Liver (tissue), 9 donors: ENCODE results near the gene LRRC46. TPM values are rescaled to one million over a fixed set of nuclear protein-coding genes. Genes with fewer than 3 reads are reported as not detected.

Experiments used
- DNase-seq: peaks from one replicate; pipeline ENCODE4 v3.0.0-alpha.2; 2017; ENCODE audit warnings: low spot score
- H3K27ac ChIP-seq, 2 donors: one replicate each; pipeline ENCODE4 v1.7.0; 2013; ENCODE audit warnings: inconsistent platforms in 2 of 2, low read length in 2 of 2, control low read depth in 1 of 2, low read depth in 1 of 2, mild to moderate bottlenecking in 1 of 2
- H3K27me3 ChIP-seq, 4 donors: one replicate each; pipeline versions ENCODE4 v1.6.1 to v1.7.0; 2013; ENCODE audit warnings: low read length in 3 of 4, inconsistent platforms in 1 of 4, mild to moderate bottlenecking in 1 of 4, moderate library complexity in 1 of 4; ENCODE audit not compliant: control insufficient read depth in 4 of 4, insufficient read depth in 4 of 4
- H3K36me3 ChIP-seq, 4 donors: one replicate each; pipeline versions ENCODE4 v1.6.1 to v1.7.0; 2013; ENCODE audit warnings: low read length in 3 of 4, mild to moderate bottlenecking in 3 of 4, low read depth in 1 of 4, moderate library complexity in 1 of 4; ENCODE audit not compliant: control insufficient read depth in 4 of 4, insufficient read depth in 3 of 4
- H3K4me1 ChIP-seq, 4 donors: one replicate each; pipeline versions ENCODE4 v1.6.1 to v1.7.0; 2013; ENCODE audit warnings: low read length in 3 of 4, mild to moderate bottlenecking in 3 of 4, moderate library complexity in 1 of 4; ENCODE audit not compliant: control insufficient read depth in 4 of 4, insufficient read depth in 4 of 4
- H3K4me3 ChIP-seq, 3 donors: one replicate each; pipeline versions ENCODE4 v1.6.1 to v1.7.0; 2013; ENCODE audit warnings: low read length in 3 of 3, control low read depth in 1 of 3, low read depth in 1 of 3, mild to moderate bottlenecking in 1 of 3
- H3K9ac ChIP-seq, 2 donors: one replicate each; pipeline ENCODE4 v1.7.0; 2013; ENCODE audit warnings: low read length in 2 of 2, mild to moderate bottlenecking in 2 of 2, moderate library complexity in 2 of 2, control low read depth in 1 of 2, low read depth in 1 of 2
- H3K9me3 ChIP-seq, 4 donors: one replicate each; pipeline versions ENCODE4 v1.6.1 to v1.7.0; 2013; ENCODE audit warnings: low read length in 3 of 4; ENCODE audit not compliant: control insufficient read depth in 4 of 4
- EGR1 ChIP-seq, 2 donors: IDR thresholded peaks; 2 replicates each; pipeline ENCODE4 v1.6.1; 2016 to 2018; ENCODE audit warnings: antibody characterized with exemption in 2 of 2, low read depth in 2 of 2
- FOXA2 ChIP-seq: IDR thresholded peaks from 2 replicates; pipeline ENCODE4 v1.6.1; 2016; ENCODE audit warnings: antibody characterized with exemption
- GABPA ChIP-seq, 2 donors: IDR thresholded peaks in 1 of 2; conservative IDR thresholded peaks in 1 of 2; 2 replicates each; pipeline ENCODE4 v1.6.1; 2016; ENCODE audit warnings: antibody characterized with exemption in 2 of 2, mild to moderate bottlenecking in 1 of 2, moderate library complexity in 1 of 2
- HNF4A ChIP-seq, 2 donors: conservative IDR thresholded peaks; 2 replicates each; pipeline ENCODE4 v1.6.1; 2016; ENCODE audit warnings: antibody characterized with exemption in 2 of 2, mild to moderate bottlenecking in 2 of 2
- HNF4G ChIP-seq: IDR thresholded peaks from 2 replicates; pipeline ENCODE4 v1.6.1; 2016; ENCODE audit warnings: antibody characterized with exemption
- JUND ChIP-seq, 2 donors: IDR thresholded peaks; 2 replicates each; pipeline ENCODE4 v1.6.1; 2016; ENCODE audit warnings: antibody characterized with exemption in 2 of 2
- NR2F2 ChIP-seq: IDR thresholded peaks from 2 replicates; pipeline ENCODE4 v1.6.1; 2016; ENCODE audit warnings: antibody characterized with exemption
- RAD21 ChIP-seq, 2 donors: IDR thresholded peaks; 2 replicates each; pipeline ENCODE4 v1.6.1; 2016; ENCODE audit warnings: antibody characterized with exemption in 2 of 2, mild to moderate bottlenecking in 2 of 2
- RXRA ChIP-seq, 2 donors: IDR thresholded peaks; 2 replicates each; pipeline ENCODE4 v1.6.1; 2017 to 2018; ENCODE audit warnings: antibody characterized with exemption in 2 of 2, mild to moderate bottlenecking in 1 of 2
- SP1 ChIP-seq: IDR thresholded peaks from 2 replicates; pipeline ENCODE4 v1.6.1; 2018; ENCODE audit warnings: antibody characterized with exemption, mild to moderate bottlenecking
- TAF1 ChIP-seq: conservative IDR thresholded peaks from 2 replicates; pipeline ENCODE4 v1.6.1; 2016; ENCODE audit warnings: antibody characterized with exemption, mild to moderate bottlenecking
- YY1 ChIP-seq: IDR thresholded peaks from 2 replicates; pipeline ENCODE4 v1.6.1; 2016; ENCODE audit warnings: antibody characterized with exemption, mild to moderate bottlenecking
- WGBS: extraction: QIAGEN DNeasy Blood & Tissue Kit; methylation state at CpG from one replicate; pipeline ENCODE4 v1.1.7; 2013; 5-methylcytosine and 5-hydroxymethylcytosine counted together
- polyA plus RNA-seq, 2 donors: library from polyadenylated mRNA; stranded (reverse) in 1 of 2; unstranded in 1 of 2; fragments of 200-250 nt in 1 of 2; fragments of >200 nt in 1 of 2; fragmentation: Nextera tagmentation in 1 of 2; extraction: Ambion mirVana in 1 of 2; gene quantifications; one replicate each; pipeline versions ENCODE4 v1.2.1 to v1.2.3, GENCODE V29; 2013 to 2015
- total RNA-seq, 2 donors: library from RNA; depleted of rRNA; stranded (reverse); fragments of >200 nt; gene quantifications; one replicate each; pipeline ENCODE4 v1.2.3, GENCODE V29; 2014
- TF ChIP-seq, protein P1 (sequence below): IDR thresholded peaks from 2 replicates; pipeline ENCODE4 v1.6.1; 2016; ENCODE audit warnings: antibody characterized with exemption
- TF ChIP-seq, protein P2 (sequence below): fragments of 150-350 bp; IDR thresholded peaks from 2 replicates; pipeline ENCODE4 v1.5.1; 2017; ENCODE audit warnings: improper control_type of control experiment, low read depth, low read length; ENCODE audit not compliant: missing input control
- TF ChIP-seq, protein P3 (sequence below): IDR thresholded peaks from 2 replicates; pipeline ENCODE4 v1.6.1; 2016; ENCODE audit warnings: antibody characterized with exemption
- TF ChIP-seq, protein P4 (sequence below): IDR thresholded peaks from 2 replicates; pipeline ENCODE4 v1.6.1; 2016; ENCODE audit warnings: antibody characterized with exemption, mild to moderate bottlenecking
- TF ChIP-seq, protein P5 (sequence below): IDR thresholded peaks from 2 replicates; pipeline ENCODE4 v1.6.1; 2016; ENCODE audit warnings: antibody characterized with exemption
- donor health status: healthy.
- donor health status: healthy.
- donor health status: healthy.
- donor health status: healthy.
- donor health status: healthy.

Gene LRRC46
- total and polyA plus RNA-seq, 4 donors, result under 0.01 to 0.43 (median 0.32) TPM

DNA sequence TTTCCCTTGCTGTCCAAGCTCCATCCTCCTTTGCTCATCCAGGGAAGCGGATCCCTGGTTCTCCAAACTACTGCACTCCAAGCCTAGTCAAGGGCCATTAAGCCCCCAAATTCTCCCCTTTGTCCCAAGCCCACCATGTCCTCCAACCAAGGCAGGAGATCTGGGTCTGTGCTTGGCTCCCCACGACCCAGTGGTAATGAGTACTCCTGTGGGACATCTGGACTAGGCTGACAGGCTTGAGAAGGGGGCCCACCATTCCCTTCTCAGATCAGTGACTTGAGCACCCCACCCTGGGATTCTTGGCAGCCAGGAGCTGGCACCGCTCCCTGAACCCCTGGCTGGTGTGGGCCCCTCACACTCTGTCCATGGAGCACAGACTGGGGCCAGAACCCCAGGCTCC lies 27.0 kb upstream of the LRRC46 start:
- Histone ChIP-seq H3K36me3 (peaks cover 0 to 6% (median 1%) of the 10 kb centered on the region in 4 donors), H3K4me1 (no peaks in the 10 kb centered on the region), H3K9ac (no peak overlapping the region), H3K4me3 (no peak overlapping the region), H3K9me3 (no peaks in the 10 kb centered on the region), H3K27ac (no peak overlapping the region), H3K27me3 (no peaks in the 10 kb centered on the region)
- 67% methylated on average over 3 of the region's 3 CpGs for WGBS
- no peak for DNase-seq
- no peak for TF ChIP-seq FOXA2
- TF ChIP-seq, protein P1, sequence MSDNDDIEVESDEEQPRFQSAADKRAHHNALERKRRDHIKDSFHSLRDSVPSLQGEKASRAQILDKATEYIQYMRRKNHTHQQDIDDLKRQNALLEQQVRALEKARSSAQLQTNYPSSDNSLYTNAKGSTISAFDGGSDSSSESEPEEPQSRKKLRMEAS, result no peak
- no peak for TF ChIP-seq TAF1
- TF ChIP-seq YY1, result no peak
- TF ChIP-seq GABPA (IDR thresholded peaks at IDR 0.05 in 1 of 2, conservative IDR thresholded peaks at IDR 0.05 in 1 of 2), result no peak
- TF ChIP-seq HNF4A (conservative IDR thresholded peaks at IDR 0.05), result no peak
- no peak for TF ChIP-seq SP1
- TF ChIP-seq RXRA (IDR thresholded peaks at IDR 0.05), result no peak
- no peak for TF ChIP-seq JUND (IDR thresholded peaks at IDR 0.05)
- TF ChIP-seq RAD21 (IDR thresholded peaks at IDR 0.05), result no peak
- TF ChIP-seq, protein P2, sequence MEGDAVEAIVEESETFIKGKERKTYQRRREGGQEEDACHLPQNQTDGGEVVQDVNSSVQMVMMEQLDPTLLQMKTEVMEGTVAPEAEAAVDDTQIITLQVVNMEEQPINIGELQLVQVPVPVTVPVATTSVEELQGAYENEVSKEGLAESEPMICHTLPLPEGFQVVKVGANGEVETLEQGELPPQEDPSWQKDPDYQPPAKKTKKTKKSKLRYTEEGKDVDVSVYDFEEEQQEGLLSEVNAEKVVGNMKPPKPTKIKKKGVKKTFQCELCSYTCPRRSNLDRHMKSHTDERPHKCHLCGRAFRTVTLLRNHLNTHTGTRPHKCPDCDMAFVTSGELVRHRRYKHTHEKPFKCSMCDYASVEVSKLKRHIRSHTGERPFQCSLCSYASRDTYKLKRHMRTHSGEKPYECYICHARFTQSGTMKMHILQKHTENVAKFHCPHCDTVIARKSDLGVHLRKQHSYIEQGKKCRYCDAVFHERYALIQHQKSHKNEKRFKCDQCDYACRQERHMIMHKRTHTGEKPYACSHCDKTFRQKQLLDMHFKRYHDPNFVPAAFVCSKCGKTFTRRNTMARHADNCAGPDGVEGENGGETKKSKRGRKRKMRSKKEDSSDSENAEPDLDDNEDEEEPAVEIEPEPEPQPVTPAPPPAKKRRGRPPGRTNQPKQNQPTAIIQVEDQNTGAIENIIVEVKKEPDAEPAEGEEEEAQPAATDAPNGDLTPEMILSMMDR, result no peak
- TF ChIP-seq, protein P3, sequence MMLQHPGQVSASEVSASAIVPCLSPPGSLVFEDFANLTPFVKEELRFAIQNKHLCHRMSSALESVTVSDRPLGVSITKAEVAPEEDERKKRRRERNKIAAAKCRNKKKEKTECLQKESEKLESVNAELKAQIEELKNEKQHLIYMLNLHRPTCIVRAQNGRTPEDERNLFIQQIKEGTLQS, result no peak
- TF ChIP-seq NR2F2, result no peak
- TF ChIP-seq, protein P4, sequence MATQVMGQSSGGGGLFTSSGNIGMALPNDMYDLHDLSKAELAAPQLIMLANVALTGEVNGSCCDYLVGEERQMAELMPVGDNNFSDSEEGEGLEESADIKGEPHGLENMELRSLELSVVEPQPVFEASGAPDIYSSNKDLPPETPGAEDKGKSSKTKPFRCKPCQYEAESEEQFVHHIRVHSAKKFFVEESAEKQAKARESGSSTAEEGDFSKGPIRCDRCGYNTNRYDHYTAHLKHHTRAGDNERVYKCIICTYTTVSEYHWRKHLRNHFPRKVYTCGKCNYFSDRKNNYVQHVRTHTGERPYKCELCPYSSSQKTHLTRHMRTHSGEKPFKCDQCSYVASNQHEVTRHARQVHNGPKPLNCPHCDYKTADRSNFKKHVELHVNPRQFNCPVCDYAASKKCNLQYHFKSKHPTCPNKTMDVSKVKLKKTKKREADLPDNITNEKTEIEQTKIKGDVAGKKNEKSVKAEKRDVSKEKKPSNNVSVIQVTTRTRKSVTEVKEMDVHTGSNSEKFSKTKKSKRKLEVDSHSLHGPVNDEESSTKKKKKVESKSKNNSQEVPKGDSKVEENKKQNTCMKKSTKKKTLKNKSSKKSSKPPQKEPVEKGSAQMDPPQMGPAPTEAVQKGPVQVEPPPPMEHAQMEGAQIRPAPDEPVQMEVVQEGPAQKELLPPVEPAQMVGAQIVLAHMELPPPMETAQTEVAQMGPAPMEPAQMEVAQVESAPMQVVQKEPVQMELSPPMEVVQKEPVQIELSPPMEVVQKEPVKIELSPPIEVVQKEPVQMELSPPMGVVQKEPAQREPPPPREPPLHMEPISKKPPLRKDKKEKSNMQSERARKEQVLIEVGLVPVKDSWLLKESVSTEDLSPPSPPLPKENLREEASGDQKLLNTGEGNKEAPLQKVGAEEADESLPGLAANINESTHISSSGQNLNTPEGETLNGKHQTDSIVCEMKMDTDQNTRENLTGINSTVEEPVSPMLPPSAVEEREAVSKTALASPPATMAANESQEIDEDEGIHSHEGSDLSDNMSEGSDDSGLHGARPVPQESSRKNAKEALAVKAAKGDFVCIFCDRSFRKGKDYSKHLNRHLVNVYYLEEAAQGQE, result no peak
- no peak for TF ChIP-seq HNF4G
- TF ChIP-seq, protein P5, sequence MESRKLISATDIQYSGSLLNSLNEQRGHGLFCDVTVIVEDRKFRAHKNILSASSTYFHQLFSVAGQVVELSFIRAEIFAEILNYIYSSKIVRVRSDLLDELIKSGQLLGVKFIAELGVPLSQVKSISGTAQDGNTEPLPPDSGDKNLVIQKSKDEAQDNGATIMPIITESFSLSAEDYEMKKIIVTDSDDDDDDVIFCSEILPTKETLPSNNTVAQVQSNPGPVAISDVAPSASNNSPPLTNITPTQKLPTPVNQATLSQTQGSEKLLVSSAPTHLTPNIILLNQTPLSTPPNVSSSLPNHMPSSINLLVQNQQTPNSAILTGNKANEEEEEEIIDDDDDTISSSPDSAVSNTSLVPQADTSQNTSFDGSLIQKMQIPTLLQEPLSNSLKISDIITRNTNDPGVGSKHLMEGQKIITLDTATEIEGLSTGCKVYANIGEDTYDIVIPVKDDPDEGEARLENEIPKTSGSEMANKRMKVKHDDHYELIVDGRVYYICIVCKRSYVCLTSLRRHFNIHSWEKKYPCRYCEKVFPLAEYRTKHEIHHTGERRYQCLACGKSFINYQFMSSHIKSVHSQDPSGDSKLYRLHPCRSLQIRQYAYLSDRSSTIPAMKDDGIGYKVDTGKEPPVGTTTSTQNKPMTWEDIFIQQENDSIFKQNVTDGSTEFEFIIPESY, result no peak
- TF ChIP-seq EGR1 (IDR thresholded peaks at IDR 0.05; ENCODE audit: low read depth in 2 of 2), result no peak
